Stimulated activated CD4-positive, alpha-beta T cell treated with anti-CD3 and anti-CD28 coated beads, Interleukin-15, amount 100 ng/mL, for 24 hours (primary cell): ENCODE measurements around the gene IFITM1.
"Not testable (repeated sequence)": the region's sequence is repeated elsewhere in the genome, so short reads cannot be mapped to it uniquely, and the experiment has no call there.

ENCODE experiments used
- DNase-seq: peaks from one replicate; pipeline ENCODE4 v3.0.0-alpha.2; 2020

IFITM1 gene

GRCh38 chr11:328012-328411 is 14.2 kb downstream of the IFITM1 start:
- DNase-seq = no peak

- DNase-seq = not testable (repeated sequence)
Measured at GRCh38 chr11:328516-329100, 14.8 kb downstream of the IFITM1 start.

- DNase-seq = no peak
Measured at GRCh38 chr11:329886-330253, 16.0 kb downstream of the IFITM1 start.

- DNase-seq = no peak
Measured at GRCh38 chr11:330307-330693, 16.5 kb downstream of the IFITM1 start.

GRCh38 chr11:330694-331357 is 17.0 kb downstream of the IFITM1 start:
- DNase-seq = peak; percentile 44

- no peak for DNase-seq
Measured at GRCh38 chr11:331358-332060, 17.7 kb downstream of the IFITM1 start.

GRCh38 chr11:332651-333480 is 19.0 kb downstream of the IFITM1 start:
- DNase-seq = no peak

GRCh38 chr11:333616-334263 is 19.9 kb downstream of the IFITM1 start:
- not testable (repeated sequence) for DNase-seq

- no peak for DNase-seq
Measured at GRCh38 chr11:334264-334994, 20.6 kb downstream of the IFITM1 start.

GRCh38 chr11:335779-336658 is 22.2 kb downstream of the IFITM1 start:
- no peak for DNase-seq

- no peak for DNase-seq
Measured at GRCh38 chr11:336659-337198, 22.9 kb downstream of the IFITM1 start.

GRCh38 chr11:337711-338110 is 23.9 kb downstream of the IFITM1 start:
- DNase-seq = no peak

- no peak for DNase-seq
Measured at GRCh38 chr11:339963-340362, 26.1 kb downstream of the IFITM1 start.

GRCh38 chr11:340539-341512 is 27.0 kb downstream of the IFITM1 start:
- no peak for DNase-seq

- DNase-seq = no peak
Measured at GRCh38 chr11:342328-342727, 28.5 kb downstream of the IFITM1 start.

GRCh38 chr11:344836-345578 is 31.2 kb downstream of the IFITM1 start:
- no peak for DNase-seq

- DNase-seq = no peak
Measured at GRCh38 chr11:346529-346928, 32.7 kb downstream of the IFITM1 start.

GRCh38 chr11:349270-349954 is 35.6 kb downstream of the IFITM1 start:
- DNase-seq = not testable (repeated sequence)
